Neuronal stem cell (in vitro differentiated cells): ENCODE results near the gene UPF1.
A peak's percentile ranks its signal among the peaks of the same experiment; 100 is the strongest.

Experiments
- DNase-seq: peaks from one replicate; pipeline ENCODE4 v3.0.0-alpha.2; 2013; ENCODE audit warnings: low spot score
- H2AFZ ChIP-seq: one replicate; pipeline ENCODE4 v1.6.1; 2013; ENCODE audit warnings: mild to moderate bottlenecking, low read length, inconsistent platforms
- H2AK5ac ChIP-seq: 2 replicates; pipeline ENCODE4 v1.6.1; 2013; ENCODE audit warnings: low read depth, mild to moderate bottlenecking, inconsistent platforms, low read length, moderate library complexity, mixed read lengths
- H2BK120ac ChIP-seq: 2 replicates; pipeline ENCODE4 v1.6.1; 2013; ENCODE audit warnings: low read depth, mild to moderate bottlenecking, inconsistent platforms, low read length, moderate library complexity, mixed read lengths
- H2BK12ac ChIP-seq: one replicate; pipeline ENCODE4 v1.6.1; 2013; ENCODE audit warnings: low read length, inconsistent platforms
- H2BK15ac ChIP-seq: 2 replicates; pipeline ENCODE4 v1.6.1; 2013; ENCODE audit warnings: mild to moderate bottlenecking, low read length, inconsistent platforms, mixed read lengths
- H2BK5ac ChIP-seq: one replicate; pipeline ENCODE4 v1.6.1; 2013; ENCODE audit warnings: inconsistent platforms, mild to moderate bottlenecking, low read length, moderate library complexity
- H3K14ac ChIP-seq: one replicate; pipeline ENCODE4 v1.6.1; 2013; ENCODE audit warnings: low read length, inconsistent platforms
- H3K18ac ChIP-seq: 2 replicates; pipeline ENCODE4 v1.6.1; 2013; ENCODE audit warnings: low read length, inconsistent platforms
- H3K23ac ChIP-seq: 2 replicates; pipeline ENCODE4 v1.6.1; 2013; ENCODE audit warnings: low read depth, mild to moderate bottlenecking, mixed read lengths, low read length, inconsistent platforms; ENCODE audit not compliant: poor library complexity
- H3K27ac ChIP-seq: replicated peaks from 3 replicates; pipeline ENCODE4 v1.5.1; 2013; ENCODE audit warnings: low read length, inconsistent platforms
- H3K27me3 ChIP-seq, 3 experiments: 2 replicates each; pipeline ENCODE4 v1.6.1; 2013; ENCODE audit warnings: low read length in 3 of 3, mild to moderate bottlenecking in 2 of 3, inconsistent platforms in 1 of 3, low read depth in 1 of 3, mixed read lengths in 1 of 3, moderate library complexity in 1 of 3; ENCODE audit not compliant: control insufficient read depth in 3 of 3, insufficient read depth in 3 of 3
- H3K36me3 ChIP-seq, 2 donors: replicated peaks in 1 of 2; 2 replicates each; pipeline ENCODE4 v1.6.1; 2013; ENCODE audit warnings: low read length in 2 of 2; ENCODE audit not compliant: control insufficient read depth in 2 of 2, insufficient read depth in 2 of 2
- H3K4ac ChIP-seq: 2 replicates; pipeline ENCODE4 v1.6.1; 2013; ENCODE audit warnings: inconsistent platforms, mild to moderate bottlenecking, low read length, moderate library complexity
- H3K4me1 ChIP-seq, 2 donors: 1 replicate in 1 of 2; 2 replicates in 1 of 2; pipeline ENCODE4 v1.6.1; 2013; ENCODE audit warnings: low read length in 2 of 2, low read depth in 1 of 2; ENCODE audit not compliant: control insufficient read depth in 2 of 2, insufficient read depth in 1 of 2
- H3K4me2 ChIP-seq: one replicate; pipeline ENCODE4 v1.6.1; 2013; ENCODE audit warnings: mild to moderate bottlenecking, low read length, inconsistent platforms; ENCODE audit not compliant: insufficient read depth, poor library complexity, severe bottlenecking
- H3K4me3 ChIP-seq, 2 donors: 2 replicates each; pipeline ENCODE4 v1.5.1; 2013; ENCODE audit warnings: low read length in 2 of 2, mild to moderate bottlenecking in 2 of 2, inconsistent platforms in 1 of 2, moderate library complexity in 1 of 2
- H3K79me1 ChIP-seq: one replicate; pipeline ENCODE4 v1.6.1; 2013; ENCODE audit warnings: low read depth, mild to moderate bottlenecking, inconsistent platforms, low read length, moderate library complexity
- H3K9ac ChIP-seq: one replicate; pipeline ENCODE4 v1.6.1; 2013; ENCODE audit warnings: mild to moderate bottlenecking, low read depth, low read length, inconsistent platforms; ENCODE audit not compliant: poor library complexity
- H3K9me3 ChIP-seq, 2 donors: replicated peaks in 1 of 2; 2 replicates each; pipeline versions ENCODE3 to v1.6.1; 2013; ENCODE audit warnings: low read length in 2 of 2, mild to moderate bottlenecking in 2 of 2, inconsistent platforms in 1 of 2, low read depth in 1 of 2, mixed read lengths in 1 of 2, moderate library complexity in 1 of 2; ENCODE audit not compliant: control insufficient read depth in 2 of 2, insufficient read depth in 1 of 2
- H4K8ac ChIP-seq: one replicate; pipeline ENCODE4 v1.6.1; 2013; ENCODE audit warnings: low read depth, mild to moderate bottlenecking, inconsistent platforms, low read length, moderate library complexity
- H4K91ac ChIP-seq: one replicate; pipeline ENCODE4 v1.6.1; 2013; ENCODE audit warnings: low read length, low read depth, mild to moderate bottlenecking, inconsistent platforms; ENCODE audit not compliant: poor library complexity
- WGBS, 2 donors: extraction: QIAGEN DNeasy Blood & Tissue Kit; methylation state at CpG; one replicate each; pipeline ENCODE4 v1.1.7; 2013; ENCODE audit warnings: missing lambda C conversion rate in 2 of 2, mixed read lengths in 1 of 2; ENCODE audit not compliant: insufficient read length in 2 of 2, insufficient replicate concordance in 1 of 2; ENCODE audit errors: extremely low coverage in 2 of 2; 5-methylcytosine and 5-hydroxymethylcytosine counted together

UPF1 gene

GRCh38 chr19:18855647-18856384 is 24.1 kb downstream of the UPF1 start:
- no peak for DNase-seq
- Histone ChIP-seq H3K4me2 (no peak overlapping the region), H3K27me3 (no peaks in the 10 kb centered on the region), H3K18ac (no peak overlapping the region), H4K8ac (no peak overlapping the region), H3K14ac (no peak overlapping the region), H3K23ac (no peak overlapping the region), H3K9me3 (no peaks in the 10 kb centered on the region), H3K27ac (no peak overlapping the region), H2BK120ac (no peak overlapping the region), H2BK15ac (no peak overlapping the region), H2BK12ac (no peak overlapping the region), H3K4me1 (no peaks in the 10 kb centered on the region), H3K36me3 (peaks cover 90 to 100% of the 10 kb centered on the region in 2 donors), H2AK5ac (no peak overlapping the region), H3K4ac (no peak overlapping the region), H3K9ac (no peak overlapping the region), H2BK5ac (no peak overlapping the region), H3K4me3 (no peak overlapping the region), H3K79me1 (peaks cover 6% of the 10 kb centered on the region), H2AFZ (no peak overlapping the region), H4K91ac (no peak overlapping the region)
- WGBS, 2 donors = no CpG with 5 or more reads among the region's 27 CpGs

GRCh38 chr19:18856385-18857126 is 24.8 kb downstream of the UPF1 start:
- no peak overlapping the region for H2AFZ ChIP-seq
- H2AK5ac ChIP-seq = no peak overlapping the region
- H3K4me2 ChIP-seq = no peak overlapping the region
- H3K27me3 ChIP-seq = no peaks in the 10 kb centered on the region
- no peak for DNase-seq
- H2BK120ac ChIP-seq = no peak overlapping the region
- no peak overlapping the region for H2BK15ac ChIP-seq
- no peak overlapping the region for H3K18ac ChIP-seq
- no peak overlapping the region for H3K4ac ChIP-seq
- H3K9me3 ChIP-seq = no peaks in the 10 kb centered on the region
- peaks cover 91 to 100% of the 10 kb centered on the region in 2 donors for H3K36me3 ChIP-seq
- no peak overlapping the region for H2BK12ac ChIP-seq
- H4K8ac ChIP-seq = no peak overlapping the region
- no peaks in the 10 kb centered on the region for H3K4me1 ChIP-seq
- H3K23ac ChIP-seq = no peak overlapping the region
- no peak overlapping the region for H3K9ac ChIP-seq
- H3K79me1 ChIP-seq = peaks cover 4% of the 10 kb centered on the region
- H2BK5ac ChIP-seq = no peak overlapping the region
- no peak overlapping the region for H3K4me3 ChIP-seq
- H4K91ac ChIP-seq = no peak overlapping the region
- no peak overlapping the region for H3K27ac ChIP-seq
- H3K14ac ChIP-seq = no peak overlapping the region
- no CpG with 5 or more reads among the region's 22 CpGs for WGBS, 2 donors

- Histone ChIP-seq H2AK5ac (no peak overlapping the region), H4K91ac (no peak overlapping the region), H3K27ac (no peak overlapping the region), H3K14ac (no peak overlapping the region), H3K4ac (no peak overlapping the region), H3K4me1 (no peaks in the 10 kb centered on the region), H3K23ac (no peak overlapping the region), H2BK12ac (no peak overlapping the region), H3K27me3 (no peaks in the 10 kb centered on the region), H3K79me1 (peaks cover 4% of the 10 kb centered on the region), H3K9me3 (no peaks in the 10 kb centered on the region), H2BK120ac (no peak overlapping the region), H2AFZ (no peak overlapping the region), H2BK5ac (no peak overlapping the region), H4K8ac (no peak overlapping the region), H3K9ac (no peak overlapping the region), H3K18ac (no peak overlapping the region), H3K4me3 (peak overlapping the region in 1 of 2 donors; percentile 21), H2BK15ac (no peak overlapping the region), H3K4me2 (no peak overlapping the region), H3K36me3 (peaks cover 91 to 100% of the 10 kb centered on the region in 2 donors)
- WGBS, 2 donors = no CpG with 5 or more reads among the region's 13 CpGs
- DNase-seq = no peak
Measured at GRCh38 chr19:18857223-18857622, 25.5 kb downstream of the UPF1 start.

DNA sequence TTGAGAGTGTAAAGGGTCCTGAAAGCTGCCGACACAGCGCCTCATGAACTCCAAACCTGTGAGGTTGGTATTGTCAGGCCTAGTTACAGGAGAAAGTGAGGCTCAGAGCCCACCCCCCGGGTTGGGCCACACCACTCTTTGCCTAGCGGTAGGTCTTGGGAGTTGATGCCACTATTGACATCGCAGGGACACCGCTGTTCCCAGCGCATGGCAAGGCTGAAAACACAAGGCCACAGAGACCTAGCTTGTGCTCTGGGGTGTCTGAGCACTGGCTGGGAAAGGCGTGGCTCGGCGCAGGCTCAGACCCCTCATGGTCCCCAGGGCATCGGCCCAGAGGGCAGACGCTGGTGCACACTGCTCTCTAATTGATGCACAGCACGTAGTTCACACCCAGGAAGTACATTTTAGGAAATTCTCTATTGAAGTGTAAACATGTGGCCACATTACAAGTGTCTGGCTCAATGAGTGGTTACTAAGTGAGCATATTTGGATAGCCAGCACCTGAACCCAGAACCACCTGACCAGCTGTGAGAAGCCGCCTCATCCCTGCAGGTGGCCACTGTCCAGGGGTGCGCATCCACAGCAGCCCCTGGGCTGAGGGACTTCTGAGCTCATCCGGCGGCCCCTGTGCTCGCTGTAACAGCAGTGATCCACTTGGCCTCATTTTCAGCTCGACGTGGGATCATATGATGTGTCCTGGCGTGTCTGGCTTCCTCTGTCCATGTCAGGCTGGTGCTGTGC is 27.3 kb downstream of the UPF1 start:
- Histone ChIP-seq H2AFZ (no peak overlapping the region), H3K4ac (no peak overlapping the region), H3K4me2 (no peak overlapping the region), H2BK120ac (no peak overlapping the region), H4K91ac (no peak overlapping the region), H2BK5ac (peak overlapping the region; percentile 76), H3K9ac (no peak overlapping the region), H3K23ac (no peak overlapping the region), H3K27ac (no peak overlapping the region), H3K14ac (no peak overlapping the region), H3K4me1 (no peaks in the 10 kb centered on the region), H3K36me3 (peaks cover 92 to 100% of the 10 kb centered on the region in 2 donors), H3K9me3 (no peaks in the 10 kb centered on the region), H2BK12ac (no peak overlapping the region), H3K27me3 (no peaks in the 10 kb centered on the region), H3K18ac (no peak overlapping the region), H3K4me3 (no peak overlapping the region), H3K79me1 (peaks cover 6% of the 10 kb centered on the region), H2AK5ac (no peak overlapping the region), H2BK15ac (no peak overlapping the region), H4K8ac (no peak overlapping the region)
- DNase-seq = no peak
- WGBS, 2 donors = no CpG with 5 or more reads among the region's 21 CpGs
